ENCODE measurements around the gene CFAP299.

The CFAP299 gene

GRCh38 chr4:80926446-80926845 is 590.9 kb downstream of the CFAP299 start:
- no peak overlapping the region for H3K9ac ChIP-seq (ENCODE audit: low read length)
- H3K27me3 ChIP-seq (replicated peaks; ENCODE audit: insufficient read depth, low read length): no peaks in the 10 kb centered on the region
- no peaks in the 10 kb centered on the region for H3K36me3 ChIP-seq (replicated peaks; ENCODE audit: insufficient read depth, low read length)
- TF ChIP-seq CTCF (IDR thresholded peaks at IDR 0.05; ENCODE audit: low read length) (no peak), EZH2 (optimal IDR thresholded peaks at IDR 0.05; ENCODE audit: low read depth, low read length) (no peak), EZH2phosphoT487 (IDR thresholded peaks at IDR 0.05; ENCODE audit: low read length) (no peak)
- H3K9me2 ChIP-seq (replicated peaks; ENCODE audit: insufficient read depth, low read length): no peaks in the 10 kb centered on the region
- H3K4me2 ChIP-seq (ENCODE audit: low read depth, low read length): no peak overlapping the region
- no peak overlapping the region for H3K27ac ChIP-seq (ENCODE audit: low read length)
- no peak overlapping the region for H3K4me3 ChIP-seq (ENCODE audit: low read length)
- H3F3A ChIP-seq (ENCODE audit: insufficient read depth, low read length): no peaks in the 10 kb centered on the region
- no peaks in the 10 kb centered on the region for H3K4me1 ChIP-seq (ENCODE audit: low read length)
- no peaks in the 10 kb centered on the region for H3K79me2 ChIP-seq (ENCODE audit: low read length)
- H2AFZ ChIP-seq (ENCODE audit: low read length): no peak overlapping the region
- H4K20me1 ChIP-seq (ENCODE audit: insufficient read depth, low read length): no peaks in the 10 kb centered on the region
- no peaks in the 10 kb centered on the region for H3K9me3 ChIP-seq (replicated peaks; ENCODE audit: insufficient read depth, low read length)
- no peak for DNase-seq

- DNase-seq: no peak
- Histone ChIP-seq H2AFZ (ENCODE audit: low read length) (no peak overlapping the region), H3K27me3 (replicated peaks; ENCODE audit: insufficient read depth, low read length) (no peaks in the 10 kb centered on the region), H3K4me3 (ENCODE audit: low read length) (no peak overlapping the region), H3F3A (ENCODE audit: insufficient read depth, low read length) (no peaks in the 10 kb centered on the region), H3K9ac (ENCODE audit: low read length) (no peak overlapping the region), H3K36me3 (replicated peaks; ENCODE audit: insufficient read depth, low read length) (no peaks in the 10 kb centered on the region), H3K9me3 (replicated peaks; ENCODE audit: insufficient read depth, low read length) (no peaks in the 10 kb centered on the region), H4K20me1 (ENCODE audit: insufficient read depth, low read length) (no peaks in the 10 kb centered on the region), H3K27ac (ENCODE audit: low read length) (no peak overlapping the region), H3K79me2 (ENCODE audit: low read length) (no peaks in the 10 kb centered on the region), H3K9me2 (replicated peaks; ENCODE audit: insufficient read depth, low read length) (no peaks in the 10 kb centered on the region), H3K4me2 (ENCODE audit: low read depth, low read length) (no peak overlapping the region), H3K4me1 (ENCODE audit: low read length) (no peaks in the 10 kb centered on the region)
- TF ChIP-seq CTCF (IDR thresholded peaks at IDR 0.05; ENCODE audit: low read length): no peak
- no peak for TF ChIP-seq EZH2phosphoT487 (IDR thresholded peaks at IDR 0.05; ENCODE audit: low read length)
- no peak for TF ChIP-seq EZH2 (optimal IDR thresholded peaks at IDR 0.05; ENCODE audit: low read depth, low read length)
Measured at GRCh38 chr4:80926891-80927290, 591.4 kb downstream of the CFAP299 start.

GRCh38 chr4:80927420-80927819 is 591.9 kb downstream of the CFAP299 start:
- Histone ChIP-seq H3K36me3 (replicated peaks; ENCODE audit: insufficient read depth, low read length) (no peaks in the 10 kb centered on the region), H3K9me2 (replicated peaks; ENCODE audit: insufficient read depth, low read length) (no peaks in the 10 kb centered on the region), H3K9me3 (replicated peaks; ENCODE audit: insufficient read depth, low read length) (no peaks in the 10 kb centered on the region), H4K20me1 (ENCODE audit: insufficient read depth, low read length) (no peaks in the 10 kb centered on the region), H3K9ac (ENCODE audit: low read length) (no peak overlapping the region), H3K4me2 (ENCODE audit: low read depth, low read length) (no peak overlapping the region), H3F3A (ENCODE audit: insufficient read depth, low read length) (no peaks in the 10 kb centered on the region), H2AFZ (ENCODE audit: low read length) (no peak overlapping the region), H3K27me3 (replicated peaks; ENCODE audit: insufficient read depth, low read length) (no peaks in the 10 kb centered on the region), H3K79me2 (ENCODE audit: low read length) (no peaks in the 10 kb centered on the region), H3K4me3 (ENCODE audit: low read length) (no peak overlapping the region), H3K4me1 (ENCODE audit: low read length) (no peaks in the 10 kb centered on the region), H3K27ac (ENCODE audit: low read length) (no peak overlapping the region)
- TF ChIP-seq EZH2phosphoT487 (IDR thresholded peaks at IDR 0.05; ENCODE audit: low read length) (no peak), EZH2 (optimal IDR thresholded peaks at IDR 0.05; ENCODE audit: low read depth, low read length) (no peak), CTCF (IDR thresholded peaks at IDR 0.05; ENCODE audit: low read length) (no peak)
- DNase-seq: no peak

Measured in MM.1S (cell line).